Neutrophil (primary cell): Measurements from ENCODE around the gene KLF13.

Source experiments
- H3K27ac ChIP-seq: fragments of 200-600 bp; sonication (generic); 2 replicates; pipeline ENCODE4 v1.5.1; 2016; ENCODE audit warnings: mild to moderate bottlenecking, moderate library complexity
- H3K27me3 ChIP-seq: fragments of 200-600 bp; sonication (generic); 2 replicates; pipeline ENCODE4 v1.6.0; 2016; ENCODE audit warnings: mild to moderate bottlenecking
- H3K36me3 ChIP-seq: fragments of 200-600 bp; sonication (generic); 2 replicates; pipeline ENCODE4 v1.5.1; 2017
- H3K4me1 ChIP-seq, 2 experiments: fragments of 200-600 bp in 1 of 2; sonication (generic) in 1 of 2; 1 replicate in 1 of 2; 2 replicates in 1 of 2; pipeline versions ENCODE4 v1.5.1 to v1.6.1; 2013 to 2016; ENCODE audit warnings: low read depth in 1 of 2, low read length in 1 of 2, mild to moderate bottlenecking in 1 of 2, moderate library complexity in 1 of 2; ENCODE audit not compliant: control insufficient read depth in 1 of 2, insufficient read depth in 1 of 2
- H3K4me3 ChIP-seq, 2 experiments: fragments of 200-600 bp in 1 of 2; sonication (generic) in 1 of 2; 1 replicate in 1 of 2; 2 replicates in 1 of 2; pipeline ENCODE4 v1.5.1; 2013 to 2016; ENCODE audit warnings: low read depth in 1 of 2, low read length in 1 of 2, mild to moderate bottlenecking in 1 of 2, moderate library complexity in 1 of 2
- H3K9me3 ChIP-seq: fragments of 200-600 bp; sonication (generic); 2 replicates; pipeline ENCODE4 v1.5.1; 2016
- TF ChIP-seq, protein P1 (sequence below): fragments of 200-600 bp; sonication (generic); IDR thresholded peaks from 2 replicates; pipeline ENCODE4 v1.5.1; 2016; ENCODE audit warnings: antibody characterized with exemption

KLF13 gene

GRCh38 chr15:31344266-31344665, 17.6 kb downstream of the KLF13 start:
- H3K36me3 ChIP-seq, result peaks cover 38% of the 10 kb centered on the region
- H3K4me3 ChIP-seq, result no peak overlapping the region
- H3K4me1 ChIP-seq, result peaks cover 34 to 77% of the 10 kb centered on the region in 2 experiments
- no peaks in the 10 kb centered on the region for H3K27me3 ChIP-seq
- TF ChIP-seq, protein P1, sequence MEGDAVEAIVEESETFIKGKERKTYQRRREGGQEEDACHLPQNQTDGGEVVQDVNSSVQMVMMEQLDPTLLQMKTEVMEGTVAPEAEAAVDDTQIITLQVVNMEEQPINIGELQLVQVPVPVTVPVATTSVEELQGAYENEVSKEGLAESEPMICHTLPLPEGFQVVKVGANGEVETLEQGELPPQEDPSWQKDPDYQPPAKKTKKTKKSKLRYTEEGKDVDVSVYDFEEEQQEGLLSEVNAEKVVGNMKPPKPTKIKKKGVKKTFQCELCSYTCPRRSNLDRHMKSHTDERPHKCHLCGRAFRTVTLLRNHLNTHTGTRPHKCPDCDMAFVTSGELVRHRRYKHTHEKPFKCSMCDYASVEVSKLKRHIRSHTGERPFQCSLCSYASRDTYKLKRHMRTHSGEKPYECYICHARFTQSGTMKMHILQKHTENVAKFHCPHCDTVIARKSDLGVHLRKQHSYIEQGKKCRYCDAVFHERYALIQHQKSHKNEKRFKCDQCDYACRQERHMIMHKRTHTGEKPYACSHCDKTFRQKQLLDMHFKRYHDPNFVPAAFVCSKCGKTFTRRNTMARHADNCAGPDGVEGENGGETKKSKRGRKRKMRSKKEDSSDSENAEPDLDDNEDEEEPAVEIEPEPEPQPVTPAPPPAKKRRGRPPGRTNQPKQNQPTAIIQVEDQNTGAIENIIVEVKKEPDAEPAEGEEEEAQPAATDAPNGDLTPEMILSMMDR, result no peak
- H3K27ac ChIP-seq, result peak overlapping the region; percentile 21
- no peaks in the 10 kb centered on the region for H3K9me3 ChIP-seq

GRCh38 chr15:31344823-31345605, 18.4 kb downstream of the KLF13 start:
- no peak overlapping the region for H3K4me3 ChIP-seq
- peak overlapping the region; percentile 21 for H3K27ac ChIP-seq
- H3K4me1 ChIP-seq, result peaks cover 34 to 72% of the 10 kb centered on the region in 2 experiments
- no peaks in the 10 kb centered on the region for H3K9me3 ChIP-seq
- H3K27me3 ChIP-seq, result no peaks in the 10 kb centered on the region
- TF ChIP-seq, protein P1, result no peak
- H3K36me3 ChIP-seq, result peaks cover 34% of the 10 kb centered on the region

- no peaks in the 10 kb centered on the region for H3K9me3 ChIP-seq
- no peaks in the 10 kb centered on the region for H3K27me3 ChIP-seq
- H3K4me1 ChIP-seq, result peaks cover 34 to 72% of the 10 kb centered on the region in 2 experiments
- TF ChIP-seq, protein P1, result no peak
- peaks cover 33% of the 10 kb centered on the region for H3K36me3 ChIP-seq
- peak overlapping the region; percentile 21 for H3K27ac ChIP-seq
- H3K4me3 ChIP-seq, result no peak overlapping the region
Measured at GRCh38 chr15:31345606-31346366, 19.2 kb downstream of the KLF13 start.

DNA sequence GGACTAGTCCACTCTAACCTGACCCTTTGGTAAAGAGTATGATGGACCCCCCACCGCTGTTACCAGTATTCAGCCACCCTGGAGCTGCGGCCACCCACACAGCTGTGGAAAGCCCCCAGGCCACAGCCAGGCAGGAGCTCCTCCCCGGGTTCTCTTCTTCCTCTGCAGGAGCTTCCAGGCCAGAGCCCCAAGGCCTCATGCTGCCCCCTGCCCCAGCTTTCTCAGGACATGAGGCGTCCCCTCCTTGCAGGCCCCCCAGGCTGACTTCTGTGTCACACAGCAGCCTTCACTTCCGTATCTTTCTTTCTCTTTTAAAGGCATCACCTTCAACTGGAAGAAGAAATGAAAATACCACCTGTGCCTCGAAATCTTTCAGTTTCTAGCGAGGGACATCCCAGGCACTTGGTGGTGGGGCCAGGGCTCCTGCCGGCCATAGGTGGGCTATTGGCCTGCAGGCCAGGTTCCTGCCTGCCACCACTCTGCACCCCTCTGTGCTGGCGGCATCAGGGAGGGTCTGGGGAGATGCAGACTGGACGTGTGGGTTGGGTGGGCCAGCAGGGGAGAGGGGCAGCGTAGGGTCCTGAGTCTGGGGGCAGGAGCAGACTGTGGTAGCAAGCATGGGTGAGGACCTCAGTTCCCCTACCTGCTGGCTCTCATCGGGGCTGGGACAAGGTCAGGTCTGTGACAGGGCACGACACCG, 19.9 kb downstream of the KLF13 start:
- TF ChIP-seq, protein P1, result no peak
- Histone ChIP-seq H3K27me3 (no peaks in the 10 kb centered on the region), H3K36me3 (peaks cover 33% of the 10 kb centered on the region), H3K27ac (peak overlapping the region; percentile 47), H3K9me3 (no peaks in the 10 kb centered on the region), H3K4me1 (peaks cover 27 to 70% of the 10 kb centered on the region in 2 experiments), H3K4me3 (no peak overlapping the region)
